Naive thymus-derived CD4-positive, alpha-beta T cell (primary cell): ENCODE measurements around the gene RBMS1. TPM values are rescaled to one million over a fixed set of nuclear protein-coding genes. Genes with fewer than 3 reads are reported as not detected.

Experiments used
- ATAC-seq: fragments of 150-1000 bp; cut with Tn5 transposase; 2 replicates; pipeline ENCODE4 v1.10.0; 2021; ENCODE audit warnings: mild to moderate bottlenecking, moderate library complexity
- CTCF ChIA-PET: fragments of 350-600 bp; sonication (Branson Sonifier 250); formaldehyde crosslinking; loops from one replicate; lab custom pipeline; 2021; ENCODE audit warnings: antibody characterized with exemption; lab: Charles Lee
- POLR2A ChIA-PET: fragments of 350-600 bp; sonication (Branson Sonifier 250); formaldehyde crosslinking; loops from one replicate; lab custom pipeline; 2021; ENCODE audit warnings: antibody characterized with exemption, inconsistent platforms; lab: Charles Lee
- DNase-seq, 9 donors: peaks; one replicate each; pipeline versions ENCODE4 v3.0.0 to v3.0.0-alpha.2; 2020 to 2022; ENCODE audit warnings: mixed read lengths in 1 of 9
- H3K27ac ChIP-seq: one replicate; pipeline ENCODE4 v1.7.0; 2013; ENCODE audit warnings: mild to moderate bottlenecking, low read depth, low read length, moderate library complexity
- H3K27me3 ChIP-seq, 2 donors: one replicate each; pipeline ENCODE4 v1.7.0; 2013; ENCODE audit warnings: low read length in 2 of 2, mild to moderate bottlenecking in 2 of 2, moderate library complexity in 2 of 2; ENCODE audit not compliant: control insufficient read depth in 2 of 2, insufficient read depth in 2 of 2
- H3K36me3 ChIP-seq, 3 experiments: 1 replicate in 2 of 3; 2 replicates in 1 of 3; pipeline ENCODE4 v1.7.0; 2013; ENCODE audit warnings: low read length in 3 of 3, mild to moderate bottlenecking in 3 of 3, moderate library complexity in 1 of 3; ENCODE audit not compliant: insufficient read depth in 3 of 3, control insufficient read depth in 2 of 3
- H3K4me1 ChIP-seq, 2 donors: one replicate each; pipeline ENCODE4 v1.7.0; 2013; ENCODE audit warnings: low read length in 2 of 2, mild to moderate bottlenecking in 2 of 2, moderate library complexity in 1 of 2; ENCODE audit not compliant: control insufficient read depth in 2 of 2, insufficient read depth in 2 of 2
- H3K4me3 ChIP-seq: 2 replicates; pipeline ENCODE4 v1.7.0; 2013; ENCODE audit warnings: mild to moderate bottlenecking, low read length
- H3K9me3 ChIP-seq, 3 experiments: 1 replicate in 2 of 3; 2 replicates in 1 of 3; pipeline ENCODE4 v1.7.0; 2013; ENCODE audit warnings: low read length in 3 of 3; ENCODE audit not compliant: control insufficient read depth in 2 of 3
- H3K27ac Mint-ChIP-seq, 9 donors: one replicate each; pipeline ENCODE4 v1.8.0; 2020 to 2022; ENCODE audit warnings: mixed read lengths in 9 of 9, mild to moderate bottlenecking in 8 of 9, moderate library complexity in 5 of 9, inconsistent platforms in 2 of 9
- H3K27me3 Mint-ChIP-seq, 5 donors: one replicate each; pipeline ENCODE4 v1.8.0; 2021 to 2022; ENCODE audit warnings: mixed read lengths in 5 of 5, mild to moderate bottlenecking in 1 of 5
- H3K36me3 Mint-ChIP-seq, 5 donors: one replicate each; pipeline ENCODE4 v1.8.0; 2020 to 2022; ENCODE audit warnings: mixed read lengths in 5 of 5, mild to moderate bottlenecking in 3 of 5, inconsistent platforms in 1 of 5
- H3K4me1 Mint-ChIP-seq, 7 donors: one replicate each; pipeline ENCODE4 v1.8.0; 2020 to 2022; ENCODE audit warnings: mixed read lengths in 7 of 7, mild to moderate bottlenecking in 3 of 7, inconsistent platforms in 1 of 7
- H3K4me3 Mint-ChIP-seq, 10 donors: one replicate each; pipeline ENCODE4 v1.8.0; 2020 to 2022; ENCODE audit warnings: mild to moderate bottlenecking in 10 of 10, mixed read lengths in 10 of 10, moderate library complexity in 6 of 10, inconsistent platforms in 2 of 10
- H3K9me3 Mint-ChIP-seq, 11 donors: one replicate each; pipeline ENCODE4 v1.8.0; 2020 to 2022; ENCODE audit warnings: mixed read lengths in 11 of 11, mild to moderate bottlenecking in 4 of 11, inconsistent platforms in 1 of 11, moderate library complexity in 1 of 11
- intact Hi-C, 2 donors: fragments of 100-400 bp; cut with micrococcal nuclease; formaldehyde crosslinking; loops; one replicate each; pipeline ENCODE4 v1.15.1; 2023
- polyA plus RNA-seq, 2 donors: library from polyadenylated mRNA; unstranded; fragments of 300-500 nt; fragmentation: Illumina TruSeq; gene quantifications; one replicate each; pipeline ENCODE4 v1.2.3, GENCODE V29; 2021
- total RNA-seq, 6 experiments: library from RNA in 5 of 6; stranded (reverse) in 5 of 6; gene quantifications; 1 replicate in 5 of 6; 2 replicates in 1 of 6; pipeline ENCODE4 v1.2.3 and lab custom pipeline; 2021 to 2026

Gene RBMS1
- total and polyA plus RNA-seq, 7 experiments from 2014 or later, result 74.4 to 137 (median 119) TPM

DNA sequence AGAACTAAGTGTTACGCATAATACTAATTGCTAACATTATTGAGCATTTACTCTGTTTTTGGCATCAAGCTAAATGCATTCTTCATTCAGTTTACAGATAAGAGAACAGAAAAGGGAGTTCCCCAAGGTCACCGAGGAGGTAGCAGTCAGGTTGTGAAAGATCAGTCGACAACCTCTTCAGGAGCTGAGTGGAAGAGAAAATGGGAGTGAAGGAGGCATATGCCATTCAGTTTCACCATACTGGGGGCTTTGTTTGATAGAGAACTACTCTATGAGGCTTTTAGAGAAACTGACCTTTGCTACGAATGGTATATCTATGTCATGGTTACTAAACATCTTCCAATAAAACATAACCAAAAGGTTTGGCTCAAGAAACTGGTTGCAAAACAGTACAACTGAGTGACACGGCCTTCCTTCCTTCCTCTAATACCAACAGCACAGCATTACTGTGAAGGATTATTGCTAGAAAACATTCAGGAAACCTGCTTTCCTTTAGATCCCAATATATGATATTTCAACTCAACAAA lies 112.1 kb downstream of the RBMS1 start:
- ATAC-seq (peak; percentile 60), DNase-seq (no peak)
- Histone ChIP-seq H3K4me1 (peaks cover 20 to 58% of the 10 kb centered on the region in 2 donors), H3K9me3 (no peaks in the 10 kb centered on the region), H3K27ac (peak overlapping the region; percentile 5), H3K4me3 (no peak overlapping the region), H3K36me3 (no peaks in the 10 kb centered on the region), H3K27me3 (no peaks in the 10 kb centered on the region)
- H3K27me3 Mint-ChIP-seq, result no peaks in the 10 kb centered on the region
- CTCF ChIA-PET, result no interaction called here
- POLR2A ChIA-PET, result interaction anchor here (1.4 kb wide), 1 partner anchor 25 kb away, joined by 4 read pairs; no protein-coding TSS in a partner anchor
- H3K4me1 Mint-ChIP-seq, result peaks cover 55 to 97% (median 73%) of the 10 kb centered on the region in 7 donors
- peak overlapping the region in 8 of 9 donors; percentile 37 to 86 (median 68) for H3K27ac Mint-ChIP-seq
- intact Hi-C loops, result no loop called here
- peaks cover 0 to 1% (median 0%) of the 10 kb centered on the region in 5 donors for H3K36me3 Mint-ChIP-seq
- H3K4me3 Mint-ChIP-seq, result peak overlapping the region in 8 of 10 donors; percentile 20 to 64 (median 42)
- H3K9me3 Mint-ChIP-seq, result no peaks in the 10 kb centered on the region

DNA sequence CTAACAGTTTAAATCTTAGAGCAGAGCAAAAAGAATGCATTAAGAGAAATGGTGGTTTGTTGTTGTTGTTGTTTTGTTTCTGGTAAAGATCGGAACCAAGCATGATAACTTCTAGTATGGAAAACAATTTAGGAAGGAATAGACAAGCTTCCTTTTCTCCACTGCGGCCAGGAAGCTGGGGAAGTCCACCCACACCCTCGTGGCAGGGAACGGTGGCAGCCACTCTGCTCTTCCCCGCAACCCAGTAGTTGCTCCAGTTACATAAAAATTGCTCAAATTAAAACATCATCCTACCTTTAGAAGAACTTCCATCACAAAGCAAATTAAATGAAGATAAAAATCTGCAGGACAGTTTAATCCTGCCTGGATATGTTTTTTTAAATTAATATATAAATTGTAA lies 113.0 kb downstream of the RBMS1 start:
- intact Hi-C loops, result no loop called here
- Mint-ChIP-seq H3K4me1 (peaks cover 59 to 98% (median 82%) of the 10 kb centered on the region in 7 donors), H3K9me3 (no peaks in the 10 kb centered on the region), H3K4me3 (peak overlapping the region in 6 of 10 donors; percentile 2 to 64 (median 40)), H3K27me3 (no peaks in the 10 kb centered on the region), H3K36me3 (peaks cover 0 to 1% (median 0%) of the 10 kb centered on the region in 5 donors), H3K27ac (peak overlapping the region in 5 of 9 donors; percentile 37 to 82 (median 44))
- H3K27me3 ChIP-seq, result no peaks in the 10 kb centered on the region
- DNase-seq (no peak), ATAC-seq (no peak)
- no peak overlapping the region for H3K27ac ChIP-seq
- H3K4me3 ChIP-seq, result no peak overlapping the region
- CTCF ChIA-PET, result no interaction called here
- H3K4me1 ChIP-seq, result peaks cover 24 to 61% of the 10 kb centered on the region in 2 donors
- no peaks in the 10 kb centered on the region for H3K9me3 ChIP-seq
- no peaks in the 10 kb centered on the region for H3K36me3 ChIP-seq
- POLR2A ChIA-PET, result interaction anchor here (1.4 kb wide), 1 partner anchor 26 kb away, joined by 4 read pairs; no protein-coding TSS in a partner anchor

- Mint-ChIP-seq H3K27me3 (no peaks in the 10 kb centered on the region), H3K9me3 (no peaks in the 10 kb centered on the region), H3K36me3 (peaks cover 0 to 1% (median 0%) of the 10 kb centered on the region in 5 donors), H3K4me3 (peak overlapping the region in 8 of 10 donors; percentile 1 to 64 (median 32)), H3K27ac (peak overlapping the region in 8 of 9 donors; percentile 3 to 87 (median 56)), H3K4me1 (peaks cover 61 to 98% (median 87%) of the 10 kb centered on the region in 7 donors)
- Histone ChIP-seq H3K4me3 (no peak overlapping the region), H3K27me3 (no peaks in the 10 kb centered on the region), H3K27ac (no peak overlapping the region), H3K36me3 (no peaks in the 10 kb centered on the region), H3K4me1 (peaks cover 30 to 63% of the 10 kb centered on the region in 2 donors), H3K9me3 (no peaks in the 10 kb centered on the region)
- CTCF ChIA-PET, result no interaction called here
- POLR2A ChIA-PET, result interaction anchor here (1.4 kb wide), 1 partner anchor 26 kb away, joined by 4 read pairs; no protein-coding TSS in a partner anchor
- intact Hi-C loops, result loop anchor here in 1 of 2 donors (1.0 kb wide), 1 partner anchor 8 kb away; no protein-coding TSS in a partner anchor
- DNase-seq (no peak), ATAC-seq (no peak)
Measured at GRCh38 chr2:160380000-160380570, 113.5 kb downstream of the RBMS1 start.

- Mint-ChIP-seq H3K36me3 (peaks cover 0 to under 1% (median 0%) of the 10 kb centered on the region in 5 donors), H3K9me3 (no peaks in the 10 kb centered on the region), H3K27ac (peak overlapping the region in 7 of 9 donors; percentile 2 to 82 (median 52)), H3K4me3 (peak overlapping the region in 5 of 10 donors; percentile 1 to 64 (median 3)), H3K27me3 (no peaks in the 10 kb centered on the region), H3K4me1 (peaks cover 63 to 98% (median 93%) of the 10 kb centered on the region in 7 donors)
- ATAC-seq, result no peak
- H3K27ac ChIP-seq, result no peak overlapping the region
- no peaks in the 10 kb centered on the region for H3K36me3 ChIP-seq
- no peaks in the 10 kb centered on the region for H3K27me3 ChIP-seq
- no peaks in the 10 kb centered on the region for H3K9me3 ChIP-seq
- CTCF ChIA-PET, result no interaction called here
- peaks cover 33 to 63% of the 10 kb centered on the region in 2 donors for H3K4me1 ChIP-seq
- no peak overlapping the region for H3K4me3 ChIP-seq
- intact Hi-C loops, result loop anchor here in 1 of 2 donors (1.0 kb wide), 1 partner anchor 9 kb away; no protein-coding TSS in a partner anchor
- no peak for DNase-seq
- POLR2A ChIA-PET, result interaction anchor here (1.1 kb wide), 1 partner anchor 14 kb away, joined by 3 read pairs; no protein-coding TSS in a partner anchor
Measured at GRCh38 chr2:160379399-160379798, 114.2 kb downstream of the RBMS1 start.

- H3K4me1 Mint-ChIP-seq, result peaks cover 69 to 100% (median 96%) of the 10 kb centered on the region in 7 donors
- no peaks in the 10 kb centered on the region for H3K27me3 Mint-ChIP-seq
- ChIA-PET CTCF (interaction anchor here (0.6 kb wide), 1 partner anchor 632 kb away, joined by 4 read pairs; no protein-coding TSS in a partner anchor), POLR2A (interaction anchor here (0.9 to 1.2 kb wide), 2 partner anchors 7 to 10 kb away, joined by 3 read pairs; no protein-coding TSS in a partner anchor)
- Histone ChIP-seq H3K27ac (no peak overlapping the region), H3K9me3 (no peaks in the 10 kb centered on the region), H3K4me3 (no peak overlapping the region), H3K4me1 (peaks cover 42 to 75% of the 10 kb centered on the region in 2 donors), H3K27me3 (no peaks in the 10 kb centered on the region), H3K36me3 (no peaks in the 10 kb centered on the region)
- ATAC-seq (no peak), DNase-seq (no peak)
- intact Hi-C loops, result loop anchor here in 1 of 2 donors (1.0 to 2.0 kb wide), 3 partner anchors 9 to 17 kb away; no protein-coding TSS in a partner anchor
- peaks cover 0 to 8% (median 3%) of the 10 kb centered on the region in 5 donors for H3K36me3 Mint-ChIP-seq
- peak overlapping the region in 3 of 10 donors; percentile 7 to 21 (median 9) for H3K4me3 Mint-ChIP-seq
- H3K9me3 Mint-ChIP-seq, result no peaks in the 10 kb centered on the region
- H3K27ac Mint-ChIP-seq, result peak overlapping the region in 6 of 9 donors; percentile 23 to 83 (median 64)
Measured at GRCh38 chr2:160377204-160377995, 116.2 kb downstream of the RBMS1 start.

GRCh38 chr2:160376576-160376975 lies 117.0 kb downstream of the RBMS1 start:
- Histone ChIP-seq H3K4me1 (peaks cover 38 to 74% of the 10 kb centered on the region in 2 donors), H3K4me3 (no peak overlapping the region), H3K9me3 (no peaks in the 10 kb centered on the region), H3K27me3 (no peaks in the 10 kb centered on the region), H3K36me3 (no peaks in the 10 kb centered on the region), H3K27ac (no peak overlapping the region)
- ATAC-seq (no peak), DNase-seq (no peak)
- Mint-ChIP-seq H3K9me3 (no peaks in the 10 kb centered on the region), H3K4me1 (peaks cover 69 to 100% (median 96%) of the 10 kb centered on the region in 7 donors), H3K27ac (peak overlapping the region in 3 of 9 donors; percentile 54 to 83 (median 61)), H3K36me3 (peaks cover 0 to 8% (median 3%) of the 10 kb centered on the region in 5 donors), H3K4me3 (peak overlapping the region in 5 of 10 donors; percentile 19 to 60 (median 49)), H3K27me3 (no peaks in the 10 kb centered on the region)
- ChIA-PET CTCF (interaction anchor here (0.6 kb wide), 1 partner anchor 57 kb away, joined by 4 read pairs; no protein-coding TSS in a partner anchor), POLR2A (interaction anchor here (0.6 to 1.3 kb wide), 5 partner anchors 8 to 114 kb away, joined by 3 to 5 read pairs (median 4); no protein-coding TSS in a partner anchor)
- intact Hi-C loops, result loop anchor here in 1 of 2 donors (2.0 kb wide), 2 partner anchors 16 to 18 kb away; no protein-coding TSS in a partner anchor
